H1 (cell line): ENCODE data around the gene ETS1. TPM values are rescaled to one million over a fixed set of nuclear protein-coding genes. Genes with fewer than 3 reads are reported as not detected.

Source experiments
- CTCF ChIA-PET: fragments of 300-600 bp; sonication (Branson Sonifier 250); formaldehyde crosslinking; loops from one replicate; lab custom pipeline; 2021; ENCODE audit not compliant: partially characterized antibody; lab: Charles Lee
- POLR2A ChIA-PET: fragments of 300-600 bp; sonication (Branson Sonifier 250); formaldehyde crosslinking; loops from one replicate; lab custom pipeline; 2021; ENCODE audit warnings: inconsistent platforms; ENCODE audit not compliant: partially characterized antibody; lab: Charles Lee
- DNase-seq, 2 experiments: peaks; one replicate each; pipeline versions ENCODE4 v3.0.0 to v3.0.0-alpha.2; 2010 to 2022; ENCODE audit warnings: low spot score in 2 of 2, low read depth in 1 of 2, mixed read lengths in 1 of 2
- FAIRE-seq: peaks from 2 replicates; lab custom pipeline; 2011; peaks lifted over from hg19 to GRCh38; lab: Jason Lieb, UNC
- H2AFZ ChIP-seq: 2 replicates; pipeline ENCODE4 v1.8.1; 2012; ENCODE audit warnings: low read length, inconsistent platforms
- H2AK5ac ChIP-seq: 2 replicates; pipeline ENCODE4 v1.6.1; 2013; ENCODE audit warnings: low read depth, low read length
- H2BK120ac ChIP-seq: replicated peaks from 2 replicates; pipeline ENCODE3; 2013; ENCODE audit warnings: low read depth, low read length, inconsistent platforms
- H2BK12ac ChIP-seq: 2 replicates; pipeline ENCODE4 v1.6.1; 2013; ENCODE audit warnings: low read depth, low read length
- H2BK15ac ChIP-seq: 2 replicates; pipeline ENCODE4 v1.6.1; 2013; ENCODE audit warnings: low read length
- H2BK20ac ChIP-seq: 2 replicates; pipeline ENCODE4 v1.6.1; 2013; ENCODE audit warnings: low read length
- H2BK5ac ChIP-seq: 2 replicates; pipeline ENCODE4 v1.6.1; 2013; ENCODE audit warnings: low read depth, low read length
- H3K14ac ChIP-seq: 2 replicates; pipeline ENCODE4 v1.6.1; 2013; ENCODE audit warnings: inconsistent platforms; ENCODE audit not compliant: insufficient read length
- H3K18ac ChIP-seq: 2 replicates; pipeline ENCODE4 v1.6.1; 2013; ENCODE audit warnings: low read length; ENCODE audit errors: extremely low read depth
- H3K23ac ChIP-seq: 2 replicates; pipeline ENCODE4 v1.6.1; 2013; ENCODE audit warnings: inconsistent platforms; ENCODE audit not compliant: insufficient read length
- H3K23me2 ChIP-seq: 2 replicates; pipeline ENCODE4 v1.6.1; 2013; ENCODE audit warnings: low read depth, low read length
- H3K27ac ChIP-seq: 2 replicates; pipeline ENCODE4 v1.6.1; 2011; ENCODE audit warnings: low read depth, low read length, inconsistent platforms
- H3K27me3 ChIP-seq, 4 experiments: replicated peaks in 1 of 4; 1 replicate in 1 of 4; 2 replicates in 3 of 4; pipeline versions ENCODE4 v1.6.1 to v1.8.1; 2011 to 2013; ENCODE audit warnings: low read length in 3 of 4, mild to moderate bottlenecking in 3 of 4, inconsistent platforms in 2 of 4, mixed read lengths in 2 of 4, moderate library complexity in 1 of 4; ENCODE audit not compliant: control insufficient read depth in 3 of 4, insufficient read depth in 3 of 4; ENCODE audit errors: extremely low read depth in 1 of 4
- H3K36me3 ChIP-seq, 4 experiments: 2 replicates each; pipeline versions ENCODE4 v1.6.1 to v1.8.1; 2011 to 2013; ENCODE audit warnings: mild to moderate bottlenecking in 4 of 4, low read length in 3 of 4, moderate library complexity in 2 of 4, control low read depth in 1 of 4, inconsistent platforms in 1 of 4; ENCODE audit not compliant: insufficient read depth in 4 of 4, control insufficient read depth in 2 of 4
- H3K4ac ChIP-seq: replicated peaks from 2 replicates; pipeline ENCODE3; 2013; ENCODE audit warnings: low read length, low read depth, mixed read lengths, inconsistent platforms; ENCODE audit not compliant: insufficient read length
- H3K4me1 ChIP-seq, 4 experiments: replicated peaks in 1 of 4; 1 replicate in 1 of 4; 2 replicates in 3 of 4; pipeline versions ENCODE4 v1.6.1 to v1.8.1; 2011 to 2013; ENCODE audit warnings: low read length in 3 of 4, inconsistent platforms in 2 of 4, mixed read lengths in 1 of 4; ENCODE audit not compliant: insufficient read depth in 4 of 4, control insufficient read depth in 3 of 4
- H3K4me2 ChIP-seq, 2 experiments: 2 replicates each; pipeline versions ENCODE4 v1.6.1 to v1.8.1; 2011 to 2013; ENCODE audit warnings: low read depth in 2 of 2, low read length in 2 of 2, control low read depth in 1 of 2, inconsistent platforms in 1 of 2, mild to moderate bottlenecking in 1 of 2; ENCODE audit not compliant: insufficient read depth in 1 of 2
- H3K4me3 ChIP-seq, 4 experiments: fragments of 200-600, 300-600 bp in 1 of 4; sonication (generic), shearing (Covaris generic), sonication (Bioruptor Twin) in 1 of 4; 2 replicates each; pipeline versions ENCODE4 v1.5.1 to v1.8.1; 2011 to 2016; ENCODE audit warnings: low read length in 4 of 4, low read depth in 3 of 4, control low read depth in 2 of 4, inconsistent platforms in 2 of 4, mild to moderate bottlenecking in 2 of 4, mixed read lengths in 1 of 4, moderate library complexity in 1 of 4; ENCODE audit not compliant: insufficient read depth in 2 of 4; ENCODE audit errors: extremely low read depth in 1 of 4
- H3K56ac ChIP-seq: replicated peaks from 2 replicates; pipeline ENCODE3; 2013; ENCODE audit warnings: low read depth, mild to moderate bottlenecking, mixed read lengths, low read length, inconsistent platforms; ENCODE audit not compliant: insufficient read length
- H3K79me1 ChIP-seq: 2 replicates; pipeline ENCODE4 v1.6.1; 2013; ENCODE audit warnings: low read depth, low read length, control low read depth
- H3K79me2 ChIP-seq, 2 experiments: 2 replicates each; pipeline versions ENCODE4 v1.6.1 to v1.8.1; 2012 to 2013; ENCODE audit warnings: low read length in 2 of 2, mild to moderate bottlenecking in 2 of 2, inconsistent platforms in 1 of 2; ENCODE audit not compliant: insufficient read depth in 2 of 2, control insufficient read depth in 1 of 2
- H3K9ac ChIP-seq, 4 experiments: replicated peaks in 1 of 4; 1 replicate in 1 of 4; 2 replicates in 3 of 4; pipeline versions ENCODE4 v1.6.1 to v1.8.1; 2011 to 2013; ENCODE audit warnings: low read depth in 3 of 4, low read length in 3 of 4, control low read depth in 2 of 4, mild to moderate bottlenecking in 2 of 4, moderate library complexity in 2 of 4, inconsistent platforms in 1 of 4; ENCODE audit errors: extremely low read depth in 1 of 4
- H3K9me3 ChIP-seq, 2 experiments: 2 replicates each; pipeline versions ENCODE4 v1.6.1 to v1.8.1; 2012 to 2013; ENCODE audit warnings: mild to moderate bottlenecking in 2 of 2, moderate library complexity in 2 of 2, control low read depth in 1 of 2, inconsistent platforms in 1 of 2, low read depth in 1 of 2, low read length in 1 of 2, mixed read lengths in 1 of 2; ENCODE audit not compliant: insufficient read depth in 2 of 2
- H4K20me1 ChIP-seq, 2 experiments: replicated peaks in 1 of 2; 2 replicates each; pipeline versions ENCODE3 to v1.8.1; 2011 to 2013; ENCODE audit warnings: inconsistent platforms in 2 of 2, low read length in 2 of 2, mild to moderate bottlenecking in 1 of 2; ENCODE audit not compliant: insufficient read depth in 2 of 2, control insufficient read depth in 1 of 2
- H4K5ac ChIP-seq: 2 replicates; pipeline ENCODE4 v1.6.1; 2013; ENCODE audit warnings: low read length, low read depth, mixed read lengths, inconsistent platforms; ENCODE audit not compliant: insufficient read length
- H4K8ac ChIP-seq: 2 replicates; pipeline ENCODE4 v1.8.0; 2013; ENCODE audit warnings: mild to moderate bottlenecking, moderate library complexity, low read length, inconsistent platforms; ENCODE audit not compliant: insufficient read depth; ENCODE audit errors: extremely low read depth
- H4K91ac ChIP-seq: replicated peaks from 2 replicates; pipeline ENCODE3; 2013; ENCODE audit warnings: low read length, mixed read lengths, inconsistent platforms; ENCODE audit not compliant: insufficient read length
- ASH2L ChIP-seq: fragments of 200-600, 300-600 bp; sonication (generic); IDR thresholded peaks from one replicate; pipeline ENCODE4 v1.7.1; 2017; ENCODE audit warnings: low read length
- HDAC6 ChIP-seq: IDR thresholded peaks from one replicate; pipeline ENCODE4 v1.7.1; 2012; ENCODE audit warnings: low read depth, mild to moderate bottlenecking, inconsistent platforms, low read length, moderate library complexity
- NANOG ChIP-seq: IDR thresholded peaks from 2 replicates; pipeline ENCODE4 v1.6.1; 2011; ENCODE audit warnings: low read length, low read depth, mild to moderate bottlenecking, inconsistent platforms; ENCODE audit not compliant: insufficient read depth, poor library complexity, severe bottlenecking
- SIN3A ChIP-seq, 2 experiments: IDR thresholded peaks in 1 of 2; conservative IDR thresholded peaks in 1 of 2; 2 replicates each; pipeline ENCODE4 v1.6.1; 2011 to 2012; ENCODE audit warnings: low read length in 2 of 2, improper control_type of control experiment in 1 of 2, low read depth in 1 of 2, mild to moderate bottlenecking in 1 of 2
- WGBS, 2 experiments: shearing (Covaris generic) in 1 of 2; methylation state at CpG; one replicate each; pipeline versions ENCODE4 v1.1.6 to v1.1.7; 2013 to 2015; ENCODE audit warnings: low lambda C conversion rate in 2 of 2, mixed read lengths in 2 of 2, inconsistent platforms in 1 of 2, low coverage in 1 of 2, missing lambda C conversion rate in 1 of 2; ENCODE audit not compliant: insufficient replicate concordance in 2 of 2, insufficient coverage in 1 of 2, insufficient read length in 1 of 2; ENCODE audit errors: extremely low coverage in 1 of 2, missing lambda C conversion rate in 1 of 2; 5-methylcytosine and 5-hydroxymethylcytosine counted together
- polyA plus RNA-seq, 7 experiments: library from polyadenylated mRNA; depleted of rRNA in 3 of 7; stranded (reverse) in 5 of 7; unstranded in 2 of 7; fragments of >200 nt in 5 of 7; fragments of 200-250 nt in 2 of 7; gene quantifications; 1 replicate in 5 of 7; 2 replicates in 1 of 7; 4 replicates in 1 of 7; pipeline versions ENCODE4 v1.2.1 to v1.2.3, GENCODE V29; 2011 to 2013; ENCODE audit warnings: missing spikeins in 2 of 7, mixed read lengths in 2 of 7
- total RNA-seq: library from RNA; stranded (reverse); fragmentation: NEBNext Ultra II Directional; extraction: Animal tissue kit (Norgen Biotek cat#: 25700); gene quantifications from 2 replicates; pipeline ENCODE4 v1.2.1, GENCODE V29; 2021

Gene ETS1
- total and polyA plus RNA-seq, 2 of the 8 experiments (the other 6 are each of a cell fraction or from before 2014, with no cell fraction given) = 10.0 to 35.3 TPM

DNA sequence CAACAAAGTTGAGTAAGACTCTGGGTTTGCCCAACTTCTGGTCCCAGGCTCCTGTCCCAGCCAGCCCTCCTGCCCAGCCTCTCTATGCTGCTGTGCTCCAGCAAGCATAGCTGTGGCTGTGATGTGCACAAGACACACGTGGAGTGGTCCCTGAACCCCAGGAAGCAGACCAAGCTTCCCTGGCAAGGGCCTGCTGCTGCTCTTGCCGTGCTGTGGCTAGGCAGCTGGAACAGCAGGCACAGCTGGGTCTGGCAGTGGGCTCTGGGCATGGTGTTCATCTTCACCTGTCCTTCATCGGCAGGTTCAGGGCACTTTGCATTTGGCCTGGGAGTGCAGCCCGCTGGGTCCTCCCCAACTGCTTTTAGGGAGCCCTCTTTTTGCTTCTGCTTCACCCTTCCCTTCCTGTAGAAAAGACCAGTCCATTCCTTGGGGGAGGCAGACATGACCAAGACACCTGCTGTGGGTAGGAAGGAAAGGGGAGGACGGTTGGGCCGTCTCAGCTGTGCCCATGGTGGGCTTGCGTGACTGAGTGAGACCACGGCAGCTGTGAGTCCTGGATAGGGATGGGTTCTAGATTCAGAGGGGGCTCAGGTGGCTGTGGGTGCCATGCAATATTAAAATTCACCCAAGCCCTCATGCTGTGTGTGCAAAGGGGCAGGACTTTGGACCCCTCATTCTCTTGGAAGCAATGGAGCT lies 26.1 kb upstream of the ETS1 start:
- H4K5ac ChIP-seq = no peak overlapping the region
- DNase-seq (no peak), FAIRE-seq (no peak)
- H3K79me1 ChIP-seq = no peaks in the 10 kb centered on the region
- no peak overlapping the region for H2BK20ac ChIP-seq
- H3K4me2 ChIP-seq = no peak overlapping the region
- no peaks in the 10 kb centered on the region for H3K36me3 ChIP-seq
- H3K56ac ChIP-seq = no peak overlapping the region
- H4K8ac ChIP-seq = no peak overlapping the region
- H3K23me2 ChIP-seq = no peaks in the 10 kb centered on the region
- no peak overlapping the region for H2BK5ac ChIP-seq
- H3K27me3 ChIP-seq = no peaks in the 10 kb centered on the region; a peak in 2 of 7 replicates
- ChIA-PET POLR2A (no interaction called here), CTCF (interaction anchor here (0.7 to 22.9 kb wide), 4 partner anchors 9 to 229 kb away, joined by 3 to 319 read pairs (median 4); no protein-coding TSS in a partner anchor)
- H2AK5ac ChIP-seq = no peak overlapping the region
- H3K9ac ChIP-seq = no peak overlapping the region
- H3K27ac ChIP-seq = no peak overlapping the region
- H4K91ac ChIP-seq = no peak overlapping the region
- H3K4me1 ChIP-seq = peaks cover 0 to 3% (median 1%) of the 10 kb centered on the region in 4 experiments; a peak in 6 of 7 replicates
- TF ChIP-seq HDAC6 (no peak), SIN3A (conservative IDR thresholded peaks at IDR 0.05 in 1 of 2, IDR thresholded peaks at IDR 0.05 in 1 of 2; ENCODE audit: low read depth in 1 of 2, low read length in 2 of 2) (no peak), ASH2L (no peak), NANOG (no peak)
- no peak overlapping the region for H3K4ac ChIP-seq
- H3K23ac ChIP-seq = no peak overlapping the region
- no peak overlapping the region for H2AFZ ChIP-seq
- no peak overlapping the region for H3K14ac ChIP-seq
- H2BK15ac ChIP-seq = no peak overlapping the region
- WGBS, 2 experiments = 85% methylated on average over 8 of the region's 8 CpGs; no CpG with 5 or more reads in 1 of the 2 experiments
- H4K20me1 ChIP-seq = no peaks in the 10 kb centered on the region
- H2BK12ac ChIP-seq = peak overlapping the region; percentile 19; the same call in 1 of the 2 replicates
- H3K9me3 ChIP-seq = no peaks in the 10 kb centered on the region
- no peak overlapping the region for H3K4me3 ChIP-seq
- H3K18ac ChIP-seq = no peak overlapping the region
- H2BK120ac ChIP-seq = no peak overlapping the region
- no peaks in the 10 kb centered on the region for H3K79me2 ChIP-seq
